SK-N-SH (cell line): ENCODE measurements around the gene LPIN2. TPM values are rescaled to one million over a fixed set of nuclear protein-coding genes. Genes with fewer than 3 reads are reported as not detected.
A peak's percentile ranks its signal among the peaks of the same experiment; 100 is the strongest.

ENCODE experiments used
- CTCF ChIA-PET: fragments of 300-600, 350-600 bp; formaldehyde crosslinking; extraction: SDS; loops from one replicate; lab custom pipeline; 2021; lab: Yijun Ruan, JAX
- POLR2A ChIA-PET: fragments of 350-600 bp; sonication (Branson Sonifier 250); formaldehyde crosslinking; extraction: SDS; loops from one replicate; lab custom pipeline; 2020; ENCODE audit warnings: antibody characterized with exemption, inconsistent platforms; lab: Yijun Ruan, JAX
- DNase-seq: peaks from one replicate; pipeline ENCODE4 v3.0.0; 2012
- H2AFZ ChIP-seq: fragments of 200-600 bp; sonication (generic); 2 replicates; pipeline ENCODE4 v1.8.1; 2016; ENCODE audit warnings: antibody characterized with exemption, mild to moderate bottlenecking, low read depth
- H3F3A ChIP-seq: fragments of 200-600 bp; sonication (generic); replicated peaks from 2 replicates; pipeline ENCODE3; 2016; ENCODE audit warnings: antibody characterized with exemption, mild to moderate bottlenecking; ENCODE audit not compliant: insufficient read depth
- H3K27ac ChIP-seq, 2 experiments: fragments of 200-500 bp in 1 of 2; fragments of 200-600 bp in 1 of 2; sonication (Bioruptor generic) in 1 of 2; sonication (generic), shearing (Covaris generic) in 1 of 2; 2 replicates each; pipeline versions ENCODE4 v1.5.1 to v1.6.1; 2014 to 2016; ENCODE audit warnings: low read depth in 2 of 2, inconsistent platforms in 1 of 2, low read length in 1 of 2, mild to moderate bottlenecking in 1 of 2, mixed read lengths in 1 of 2
- H3K27me3 ChIP-seq: fragments of 200-600 bp; sonication (generic), shearing (Covaris generic); 2 replicates; pipeline ENCODE4 v1.6.1; 2016; ENCODE audit warnings: mixed run types; ENCODE audit not compliant: insufficient read depth
- H3K36me3 ChIP-seq, 2 experiments: fragments of 200-500 bp in 1 of 2; fragments of 200-600 bp in 1 of 2; sonication (Bioruptor generic) in 1 of 2; sonication (generic) in 1 of 2; replicated peaks in 1 of 2; 2 replicates each; pipeline versions ENCODE3 to v1.5.1; 2014 to 2016; ENCODE audit warnings: low read length in 1 of 2, mild to moderate bottlenecking in 1 of 2; ENCODE audit not compliant: insufficient read depth in 2 of 2, control insufficient read depth in 1 of 2
- H3K4me1 ChIP-seq, 2 experiments: fragments of 200-500 bp in 1 of 2; fragments of 200-600 bp in 1 of 2; sonication (Bioruptor generic) in 1 of 2; sonication (generic), shearing (Covaris generic) in 1 of 2; 2 replicates each; pipeline versions ENCODE4 v1.5.1 to v1.6.1; 2014 to 2016; ENCODE audit warnings: low read depth in 1 of 2, low read length in 1 of 2, mixed run types in 1 of 2; ENCODE audit not compliant: insufficient read depth in 2 of 2, control insufficient read depth in 1 of 2
- H3K4me2 ChIP-seq: fragments of 200-600 bp; sonication (generic), shearing (Covaris generic); 2 replicates; pipeline ENCODE4 v1.6.1; 2017; ENCODE audit warnings: mixed run types
- H3K4me3 ChIP-seq, 2 experiments: fragments of 200-500 bp in 1 of 2; fragments of 200-600 bp in 1 of 2; sonication (Bioruptor generic) in 1 of 2; sonication (generic), shearing (Covaris generic) in 1 of 2; 2 replicates each; pipeline versions ENCODE4 v1.5.1 to v1.8.1; 2014 to 2016; ENCODE audit warnings: low read depth in 2 of 2, inconsistent platforms in 1 of 2, low read length in 1 of 2, mild to moderate bottlenecking in 1 of 2, mixed read lengths in 1 of 2, moderate library complexity in 1 of 2
- H3K79me2 ChIP-seq: fragments of 200-600 bp; sonication (generic); 2 replicates; pipeline ENCODE4 v1.8.1; 2017; ENCODE audit warnings: mild to moderate bottlenecking; ENCODE audit not compliant: insufficient read depth
- H3K9ac ChIP-seq: fragments of 200-600 bp; sonication (generic); 2 replicates; pipeline ENCODE4 v1.6.1; 2017; ENCODE audit warnings: mixed run types
- H3K9me2 ChIP-seq: fragments of 200-600 bp; sonication (generic); 2 replicates; pipeline ENCODE4 v1.6.1; 2017; ENCODE audit warnings: mixed run types
- H3K9me3 ChIP-seq: fragments of 200-600 bp; sonication (generic); 2 replicates; pipeline ENCODE4 v1.6.1; 2017; ENCODE audit warnings: mixed run types, mild to moderate bottlenecking, moderate library complexity
- H4K20me1 ChIP-seq: fragments of 200-600 bp; sonication (generic); 2 replicates; pipeline ENCODE4 v1.6.1; 2017; ENCODE audit warnings: mild to moderate bottlenecking, mixed run types; ENCODE audit not compliant: insufficient read depth
- CHD2 ChIP-seq: fragments of 150-350 bp; IDR thresholded peaks from 2 replicates; pipeline ENCODE4 v1.6.1; 2018; ENCODE audit warnings: low read length; ENCODE audit not compliant: partially characterized antibody
- ELF1 ChIP-seq: IDR thresholded peaks from 2 replicates; pipeline ENCODE4 v1.4.0; 2012
- FOSL2 ChIP-seq: IDR thresholded peaks from 2 replicates; pipeline ENCODE4 v1.4.0; 2012; ENCODE audit warnings: low read depth, mild to moderate bottlenecking, moderate library complexity, borderline replicate concordance
- FOXJ3 ChIP-seq: sonication (generic); formaldehyde crosslinking; IDR thresholded peaks from 2 replicates; pipeline ENCODE4 v1.5.1; 2020; ENCODE audit warnings: mild to moderate bottlenecking, missing genetic modification reagents
- GABPA ChIP-seq: IDR thresholded peaks from 2 replicates; pipeline ENCODE4 v1.4.0; 2012; ENCODE audit warnings: low read depth, mild to moderate bottlenecking
- GATA2 ChIP-seq: sonication (generic); formaldehyde crosslinking; IDR thresholded peaks from 2 replicates; pipeline ENCODE4 v1.5.0; 2020; ENCODE audit warnings: mild to moderate bottlenecking, missing genetic modification reagents
- JUND ChIP-seq: IDR thresholded peaks from 2 replicates; pipeline ENCODE4 v1.4.0; 2012
- POLR2AphosphoS5 ChIP-seq: IDR thresholded peaks from 2 replicates; pipeline ENCODE4 v1.6.1; 2012; ENCODE audit warnings: low read depth, low read length
- RAD21 ChIP-seq: IDR thresholded peaks from 2 replicates; pipeline ENCODE4 v1.6.1; 2012; ENCODE audit warnings: mild to moderate bottlenecking, low read length
- RFX5 ChIP-seq: IDR thresholded peaks from 2 replicates; pipeline ENCODE4 v1.6.1; 2012; ENCODE audit warnings: mild to moderate bottlenecking, improper control_type of control experiment, low read length
- RXRA ChIP-seq: IDR thresholded peaks from 2 replicates; pipeline ENCODE4 v1.4.0; 2012; ENCODE audit warnings: low read depth, mild to moderate bottlenecking, borderline replicate concordance
- SMC3 ChIP-seq: IDR thresholded peaks from 2 replicates; pipeline ENCODE4 v1.6.1; 2012; ENCODE audit warnings: low read depth, low read length, improper control_type of control experiment
- TAF1 ChIP-seq: IDR thresholded peaks from 2 replicates; pipeline ENCODE4 v1.6.1; 2012; ENCODE audit warnings: low read depth, mild to moderate bottlenecking, low read length, moderate library complexity, borderline replicate concordance
- WGBS: methylation state at CpG from one replicate; pipeline ENCODE4 v1.1.6; 2017; ENCODE audit warnings: low lambda C conversion rate; 5-methylcytosine and 5-hydroxymethylcytosine counted together
- polyA plus RNA-seq, 3 experiments: library from polyadenylated mRNA; depleted of rRNA; stranded (reverse); fragments of >200 nt; gene quantifications; 2 replicates each; pipeline ENCODE4 v1.2.3, GENCODE V29; 2012
- TF ChIP-seq, protein P1 (sequence below): IDR thresholded peaks from 2 replicates; pipeline ENCODE4 v1.4.0; 2012; ENCODE audit warnings: low read depth, borderline replicate concordance
- TF ChIP-seq, protein P2 (sequence below): IDR thresholded peaks from 2 replicates; pipeline ENCODE4; 2012
- TF ChIP-seq, protein P3 (sequence below): IDR thresholded peaks from 2 replicates; pipeline ENCODE4 v1.4.0; 2012; ENCODE audit warnings: low read depth
- TF ChIP-seq, protein P4 (sequence below): fragments of 150-350 bp; IDR thresholded peaks from 2 replicates; pipeline ENCODE4 v1.6.1; 2017; ENCODE audit warnings: antibody characterized with exemption, low read length, low read depth, borderline replicate concordance
- TF ChIP-seq, protein P5 (sequence below): IDR thresholded peaks from 2 replicates; pipeline ENCODE4 v1.4.0; 2012; ENCODE audit warnings: low read depth, borderline replicate concordance

LPIN2 gene
- polyA plus RNA-seq, 1 of the 3 experiments (the other 2 are of a cell fraction) = 19.3 TPM

DNA sequence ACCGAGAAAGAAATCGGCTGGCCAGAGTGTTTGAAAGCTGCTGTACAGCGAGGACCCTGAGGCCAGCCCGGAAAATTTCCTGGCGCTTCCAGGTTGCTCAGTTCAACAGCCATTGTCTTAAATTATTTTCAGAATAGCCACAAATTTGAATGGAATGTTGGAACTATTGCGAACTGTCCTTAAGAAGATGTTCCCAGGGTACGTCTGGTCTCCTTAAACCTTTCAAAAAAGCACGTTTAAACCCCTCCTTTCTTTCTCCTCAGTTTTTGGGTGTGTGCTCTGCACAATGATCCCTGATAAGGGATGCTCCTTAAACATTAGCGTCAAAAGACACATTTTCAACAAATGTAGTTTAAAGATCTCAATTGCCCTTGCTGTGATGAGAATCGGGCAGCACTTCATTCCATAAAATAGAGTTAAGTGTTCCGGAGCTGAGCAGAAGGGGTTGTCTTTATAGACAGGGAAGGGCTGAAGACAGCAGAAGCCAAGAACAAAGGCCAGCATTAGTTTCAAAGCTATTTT is 14.5 kb upstream of the LPIN2 start:
- CTCF ChIA-PET = interaction anchor here (0.6 kb wide), 1 partner anchor 12 kb away, joined by 3 read pairs; no protein-coding TSS in a partner anchor
- DNase-seq = no peak
- H3K27ac ChIP-seq = no peak overlapping the region
- peak overlapping the region; percentile 41; the same call in 1 of the 2 replicates for H2AFZ ChIP-seq
- no peak overlapping the region for H3K4me2 ChIP-seq
- no peak for TF ChIP-seq TAF1
- TF ChIP-seq, protein P1, sequence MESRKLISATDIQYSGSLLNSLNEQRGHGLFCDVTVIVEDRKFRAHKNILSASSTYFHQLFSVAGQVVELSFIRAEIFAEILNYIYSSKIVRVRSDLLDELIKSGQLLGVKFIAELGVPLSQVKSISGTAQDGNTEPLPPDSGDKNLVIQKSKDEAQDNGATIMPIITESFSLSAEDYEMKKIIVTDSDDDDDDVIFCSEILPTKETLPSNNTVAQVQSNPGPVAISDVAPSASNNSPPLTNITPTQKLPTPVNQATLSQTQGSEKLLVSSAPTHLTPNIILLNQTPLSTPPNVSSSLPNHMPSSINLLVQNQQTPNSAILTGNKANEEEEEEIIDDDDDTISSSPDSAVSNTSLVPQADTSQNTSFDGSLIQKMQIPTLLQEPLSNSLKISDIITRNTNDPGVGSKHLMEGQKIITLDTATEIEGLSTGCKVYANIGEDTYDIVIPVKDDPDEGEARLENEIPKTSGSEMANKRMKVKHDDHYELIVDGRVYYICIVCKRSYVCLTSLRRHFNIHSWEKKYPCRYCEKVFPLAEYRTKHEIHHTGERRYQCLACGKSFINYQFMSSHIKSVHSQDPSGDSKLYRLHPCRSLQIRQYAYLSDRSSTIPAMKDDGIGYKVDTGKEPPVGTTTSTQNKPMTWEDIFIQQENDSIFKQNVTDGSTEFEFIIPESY = no peak
- no peak for TF ChIP-seq GABPA
- no peak for TF ChIP-seq POLR2AphosphoS5
- TF ChIP-seq RXRA = no peak
- TF ChIP-seq, protein P2, sequence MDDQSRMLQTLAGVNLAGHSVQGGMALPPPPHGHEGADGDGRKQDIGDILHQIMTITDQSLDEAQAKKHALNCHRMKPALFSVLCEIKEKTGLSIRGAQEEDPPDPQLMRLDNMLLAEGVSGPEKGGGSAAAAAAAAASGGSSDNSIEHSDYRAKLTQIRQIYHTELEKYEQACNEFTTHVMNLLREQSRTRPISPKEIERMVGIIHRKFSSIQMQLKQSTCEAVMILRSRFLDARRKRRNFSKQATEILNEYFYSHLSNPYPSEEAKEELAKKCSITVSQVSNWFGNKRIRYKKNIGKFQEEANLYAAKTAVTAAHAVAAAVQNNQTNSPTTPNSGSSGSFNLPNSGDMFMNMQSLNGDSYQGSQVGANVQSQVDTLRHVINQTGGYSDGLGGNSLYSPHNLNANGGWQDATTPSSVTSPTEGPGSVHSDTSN = no peak
- TF ChIP-seq, protein P3, sequence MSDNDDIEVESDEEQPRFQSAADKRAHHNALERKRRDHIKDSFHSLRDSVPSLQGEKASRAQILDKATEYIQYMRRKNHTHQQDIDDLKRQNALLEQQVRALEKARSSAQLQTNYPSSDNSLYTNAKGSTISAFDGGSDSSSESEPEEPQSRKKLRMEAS = no peak
- TF ChIP-seq, protein P4, sequence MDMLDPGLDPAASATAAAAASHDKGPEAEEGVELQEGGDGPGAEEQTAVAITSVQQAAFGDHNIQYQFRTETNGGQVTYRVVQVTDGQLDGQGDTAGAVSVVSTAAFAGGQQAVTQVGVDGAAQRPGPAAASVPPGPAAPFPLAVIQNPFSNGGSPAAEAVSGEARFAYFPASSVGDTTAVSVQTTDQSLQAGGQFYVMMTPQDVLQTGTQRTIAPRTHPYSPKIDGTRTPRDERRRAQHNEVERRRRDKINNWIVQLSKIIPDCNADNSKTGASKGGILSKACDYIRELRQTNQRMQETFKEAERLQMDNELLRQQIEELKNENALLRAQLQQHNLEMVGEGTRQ = no peak
- TF ChIP-seq FOXJ3 (CRISPR knock-in tag) = no peak
- TF ChIP-seq SMC3 = no peak
- TF ChIP-seq ELF1 = no peak
- no peak for TF ChIP-seq CHD2
- TF ChIP-seq RFX5 = no peak
- no peak for TF ChIP-seq FOSL2
- TF ChIP-seq, protein P5, sequence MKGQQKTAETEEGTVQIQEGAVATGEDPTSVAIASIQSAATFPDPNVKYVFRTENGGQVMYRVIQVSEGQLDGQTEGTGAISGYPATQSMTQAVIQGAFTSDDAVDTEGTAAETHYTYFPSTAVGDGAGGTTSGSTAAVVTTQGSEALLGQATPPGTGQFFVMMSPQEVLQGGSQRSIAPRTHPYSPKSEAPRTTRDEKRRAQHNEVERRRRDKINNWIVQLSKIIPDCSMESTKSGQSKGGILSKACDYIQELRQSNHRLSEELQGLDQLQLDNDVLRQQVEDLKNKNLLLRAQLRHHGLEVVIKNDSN = no peak
- no peak for TF ChIP-seq GATA2 (CRISPR knock-in tag)
- no peak for TF ChIP-seq RAD21
- TF ChIP-seq JUND = no peak
- no peaks in the 10 kb centered on the region for H3K9me2 ChIP-seq
- H3K36me3 ChIP-seq = no peaks in the 10 kb centered on the region
- H3F3A ChIP-seq = peaks cover 3% of the 10 kb centered on the region
- H3K9ac ChIP-seq = no peak overlapping the region
- H3K4me1 ChIP-seq = no peaks in the 10 kb centered on the region
- 93% methylated on average over 11 of the region's 11 CpGs for WGBS
- no peaks in the 10 kb centered on the region for H3K9me3 ChIP-seq
- H3K27me3 ChIP-seq = no peaks in the 10 kb centered on the region
- no peaks in the 10 kb centered on the region for H3K79me2 ChIP-seq
- POLR2A ChIA-PET = no interaction called here
- no peaks in the 10 kb centered on the region for H4K20me1 ChIP-seq
- H3K4me3 ChIP-seq = no peak overlapping the region
